ENCODE measurements around the gene AFTPH.

AFTPH gene

GRCh38 chr2:64630752-64631151 is 106.6 kb downstream of the AFTPH start:
- Histone ChIP-seq H3K9ac (ENCODE audit: low read length) (no peak overlapping the region), H3K4me3 (ENCODE audit: insufficient read depth, low read length, poor library complexity, severe bottlenecking) (no peak overlapping the region), H3K27me3 (ENCODE audit: low read length) (no peaks in the 10 kb centered on the region), H3K36me3 (ENCODE audit: low read length) (peaks cover 24% of the 10 kb centered on the region), H4K20me1 (ENCODE audit: low read depth, low read length) (no peaks in the 10 kb centered on the region; the same call in 1 of the 2 replicates), H3K4me2 (ENCODE audit: low read depth, low read length, poor library complexity, severe bottlenecking) (no peak overlapping the region), H3K9me2 (replicated peaks; ENCODE audit: insufficient read depth, low read length) (no peaks in the 10 kb centered on the region), H3K27ac (ENCODE audit: low read depth, low read length) (no peak overlapping the region), H3K9me3 (ENCODE audit: insufficient read depth, low read length) (no peaks in the 10 kb centered on the region), H3K79me2 (ENCODE audit: insufficient read depth, low read length) (peaks cover 38% of the 10 kb centered on the region), H2AFZ (ENCODE audit: low read depth, low read length, severe bottlenecking) (no peak overlapping the region), H3F3A (ENCODE audit: insufficient read depth) (peaks cover 11% of the 10 kb centered on the region; the same call in 1 of the 2 replicates)
- no peak for TF ChIP-seq EZH2phosphoT487 (conservative IDR thresholded peaks at IDR 0.05; ENCODE audit: low read length)
- no peak for TF ChIP-seq CTCF (IDR thresholded peaks at IDR 0.05; ENCODE audit: insufficient read depth, low read length, poor library complexity, severe bottlenecking)

- no peak overlapping the region for H3K27ac ChIP-seq (ENCODE audit: low read depth, low read length)
- peaks cover 14% of the 10 kb centered on the region for H3F3A ChIP-seq (ENCODE audit: insufficient read depth)
- no peaks in the 10 kb centered on the region; the same call in 1 of the 2 replicates for H4K20me1 ChIP-seq (ENCODE audit: low read depth, low read length)
- no peaks in the 10 kb centered on the region for H3K9me3 ChIP-seq (ENCODE audit: insufficient read depth, low read length)
- H3K79me2 ChIP-seq (ENCODE audit: insufficient read depth, low read length), result peaks cover 48% of the 10 kb centered on the region
- no peak overlapping the region for H3K4me2 ChIP-seq (ENCODE audit: low read depth, low read length, poor library complexity, severe bottlenecking)
- H2AFZ ChIP-seq (ENCODE audit: low read depth, low read length, severe bottlenecking), result no peak overlapping the region
- H3K4me3 ChIP-seq (ENCODE audit: insufficient read depth, low read length, poor library complexity, severe bottlenecking), result no peak overlapping the region
- no peak overlapping the region for H3K9ac ChIP-seq (ENCODE audit: low read length)
- H3K27me3 ChIP-seq (ENCODE audit: low read length), result no peaks in the 10 kb centered on the region
- TF ChIP-seq CTCF (IDR thresholded peaks at IDR 0.05; ENCODE audit: insufficient read depth, low read length, poor library complexity, severe bottlenecking), result no peak
- TF ChIP-seq EZH2phosphoT487 (conservative IDR thresholded peaks at IDR 0.05; ENCODE audit: low read length), result no peak
- peaks cover 24% of the 10 kb centered on the region for H3K36me3 ChIP-seq (ENCODE audit: low read length)
- no peaks in the 10 kb centered on the region for H3K9me2 ChIP-seq (replicated peaks; ENCODE audit: insufficient read depth, low read length)
Measured at GRCh38 chr2:64631771-64632170, 107.6 kb downstream of the AFTPH start.

- no peaks in the 10 kb centered on the region; the same call in 1 of the 2 replicates for H4K20me1 ChIP-seq (ENCODE audit: low read depth, low read length)
- no peak overlapping the region for H3K4me2 ChIP-seq (ENCODE audit: low read depth, low read length, poor library complexity, severe bottlenecking)
Measured at GRCh38 chr2:64632835-64633819, 109.0 kb downstream of the AFTPH start.

More at GRCh38 chr2:64632835-64633819, 109.0 kb downstream of the AFTPH start:
- Histone ChIP-seq H3K9ac (ENCODE audit: low read length) (no peak overlapping the region), H3K27me3 (ENCODE audit: low read length) (no peaks in the 10 kb centered on the region), H3K4me3 (ENCODE audit: insufficient read depth, low read length, poor library complexity, severe bottlenecking) (no peak overlapping the region), H3F3A (ENCODE audit: insufficient read depth) (peaks cover 28% of the 10 kb centered on the region), H3K27ac (ENCODE audit: low read depth, low read length) (no peak overlapping the region), H3K79me2 (ENCODE audit: insufficient read depth, low read length) (peaks cover 60% of the 10 kb centered on the region), H2AFZ (ENCODE audit: low read depth, low read length, severe bottlenecking) (no peak overlapping the region), H3K9me3 (ENCODE audit: insufficient read depth, low read length) (no peaks in the 10 kb centered on the region), H3K9me2 (replicated peaks; ENCODE audit: insufficient read depth, low read length) (no peaks in the 10 kb centered on the region), H3K36me3 (ENCODE audit: low read length) (peaks cover 24% of the 10 kb centered on the region)
- TF ChIP-seq EZH2phosphoT487 (conservative IDR thresholded peaks at IDR 0.05; ENCODE audit: low read length) (no peak), CTCF (IDR thresholded peaks at IDR 0.05; ENCODE audit: insufficient read depth, low read length, poor library complexity, severe bottlenecking) (no peak)
